ENCODE results near the gene CRADD.

Gene CRADD

GRCh38 chr12:93825501-93825888 is 148.3 kb downstream of the CRADD start:
- in situ Hi-C loops (cut with HindIII; ENCODE audit: low pct_ligation_motif_present, low sequenced_read_pairs), result no loop called here
- H3K27ac ChIP-seq, result no peak overlapping the region
- H3K36me3 ChIP-seq (replicated peaks), result no peaks in the 10 kb centered on the region
- no peaks in the 10 kb centered on the region for H3K27me3 ChIP-seq (replicated peaks)
- TF ChIP-seq, protein P1, sequence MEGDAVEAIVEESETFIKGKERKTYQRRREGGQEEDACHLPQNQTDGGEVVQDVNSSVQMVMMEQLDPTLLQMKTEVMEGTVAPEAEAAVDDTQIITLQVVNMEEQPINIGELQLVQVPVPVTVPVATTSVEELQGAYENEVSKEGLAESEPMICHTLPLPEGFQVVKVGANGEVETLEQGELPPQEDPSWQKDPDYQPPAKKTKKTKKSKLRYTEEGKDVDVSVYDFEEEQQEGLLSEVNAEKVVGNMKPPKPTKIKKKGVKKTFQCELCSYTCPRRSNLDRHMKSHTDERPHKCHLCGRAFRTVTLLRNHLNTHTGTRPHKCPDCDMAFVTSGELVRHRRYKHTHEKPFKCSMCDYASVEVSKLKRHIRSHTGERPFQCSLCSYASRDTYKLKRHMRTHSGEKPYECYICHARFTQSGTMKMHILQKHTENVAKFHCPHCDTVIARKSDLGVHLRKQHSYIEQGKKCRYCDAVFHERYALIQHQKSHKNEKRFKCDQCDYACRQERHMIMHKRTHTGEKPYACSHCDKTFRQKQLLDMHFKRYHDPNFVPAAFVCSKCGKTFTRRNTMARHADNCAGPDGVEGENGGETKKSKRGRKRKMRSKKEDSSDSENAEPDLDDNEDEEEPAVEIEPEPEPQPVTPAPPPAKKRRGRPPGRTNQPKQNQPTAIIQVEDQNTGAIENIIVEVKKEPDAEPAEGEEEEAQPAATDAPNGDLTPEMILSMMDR (IDR thresholded peaks at IDR 0.05; ENCODE audit: low read depth, low read length, missing control alignments), result no peak
- no peak for DNase-seq
- no peak overlapping the region for H3K4me3 ChIP-seq (ENCODE audit: low read depth, low read length)

DNA sequence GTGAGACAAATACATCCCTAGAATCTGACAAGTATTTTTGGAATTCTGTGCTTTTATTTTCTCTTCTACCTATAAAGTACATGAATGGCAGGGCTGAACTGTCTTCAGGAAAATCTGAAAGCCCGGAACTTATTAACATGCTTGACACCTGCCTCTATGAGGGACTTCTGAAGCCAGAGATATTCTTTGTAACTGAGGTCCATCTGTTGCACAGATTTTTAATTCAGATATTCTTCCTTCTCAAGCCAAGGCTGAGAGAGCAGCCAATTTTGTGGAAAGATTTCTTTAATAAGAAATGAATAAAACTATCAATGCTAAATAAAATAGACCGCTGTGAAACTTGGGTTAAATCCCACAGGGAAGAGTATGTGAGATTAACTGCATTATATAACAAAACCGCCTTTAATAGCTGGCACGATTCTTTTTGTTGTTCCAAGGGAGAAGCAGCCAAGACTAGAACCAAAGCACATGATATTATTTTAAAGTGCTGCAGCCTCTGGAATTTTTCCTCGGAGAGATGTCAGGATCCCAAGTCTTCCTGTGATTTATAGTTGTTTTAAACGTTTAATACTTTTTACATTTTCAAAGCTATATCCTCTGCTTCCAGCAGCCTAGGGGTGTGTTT is 148.9 kb downstream of the CRADD start:
- H3K4me3 ChIP-seq (ENCODE audit: low read depth, low read length), result no peak overlapping the region
- no peak overlapping the region for H3K27ac ChIP-seq
- TF ChIP-seq, protein P1 (IDR thresholded peaks at IDR 0.05; ENCODE audit: low read depth, low read length, missing control alignments), result no peak
- in situ Hi-C loops (cut with HindIII; ENCODE audit: low pct_ligation_motif_present, low sequenced_read_pairs), result no loop called here
- no peak for DNase-seq
- no peaks in the 10 kb centered on the region for H3K27me3 ChIP-seq (replicated peaks)
- H3K36me3 ChIP-seq (replicated peaks), result no peaks in the 10 kb centered on the region

GRCh38 chr12:93827179-93827578 is 150.0 kb downstream of the CRADD start:
- Histone ChIP-seq H3K27me3 (replicated peaks) (no peaks in the 10 kb centered on the region), H3K4me3 (ENCODE audit: low read depth, low read length) (no peak overlapping the region), H3K27ac (no peak overlapping the region), H3K36me3 (replicated peaks) (no peaks in the 10 kb centered on the region)
- DNase-seq, result no peak
- TF ChIP-seq, protein P1 (IDR thresholded peaks at IDR 0.05; ENCODE audit: low read depth, low read length, missing control alignments), result no peak
- in situ Hi-C loops (cut with HindIII; ENCODE audit: low pct_ligation_motif_present, low sequenced_read_pairs), result no loop called here

DNA sequence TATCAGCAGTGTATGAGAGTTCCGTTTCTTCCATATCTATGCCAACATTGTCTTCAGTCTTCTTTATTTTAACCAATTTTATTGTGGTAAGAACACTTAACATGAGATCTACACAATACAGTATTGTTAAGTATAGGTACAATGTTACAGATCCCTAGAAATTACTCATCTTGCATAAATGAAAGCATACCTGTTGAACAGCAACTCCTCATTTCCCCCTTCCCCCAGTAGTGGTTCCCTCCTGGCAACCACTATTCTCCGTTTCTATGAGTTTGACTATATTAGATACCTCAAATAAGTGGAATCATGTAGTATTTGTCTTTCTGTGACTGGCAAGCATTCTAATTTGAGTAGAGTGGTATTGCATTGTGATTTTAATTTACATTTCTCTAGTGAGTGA is 150.5 kb downstream of the CRADD start:
- in situ Hi-C loops (cut with HindIII; ENCODE audit: low pct_ligation_motif_present, low sequenced_read_pairs), result no loop called here
- Histone ChIP-seq H3K4me3 (ENCODE audit: low read depth, low read length) (no peak overlapping the region), H3K27me3 (replicated peaks) (no peaks in the 10 kb centered on the region), H3K36me3 (replicated peaks) (no peaks in the 10 kb centered on the region), H3K27ac (no peak overlapping the region)
- no peak for DNase-seq
- TF ChIP-seq, protein P1 (IDR thresholded peaks at IDR 0.05; ENCODE audit: low read depth, low read length, missing control alignments), result no peak

- H3K36me3 ChIP-seq (replicated peaks), result no peaks in the 10 kb centered on the region
- no peaks in the 10 kb centered on the region for H3K27me3 ChIP-seq (replicated peaks)
- no peak overlapping the region for H3K4me3 ChIP-seq (ENCODE audit: low read depth, low read length)
- TF ChIP-seq, protein P1 (IDR thresholded peaks at IDR 0.05; ENCODE audit: low read depth, low read length, missing control alignments), result no peak
- H3K27ac ChIP-seq, result no peak overlapping the region
- in situ Hi-C loops (cut with HindIII; ENCODE audit: low pct_ligation_motif_present, low sequenced_read_pairs), result no loop called here
- DNase-seq, result no peak
These were observed 151.8 kb downstream of the CRADD start for GRCh38 chr12:93829016-93829415.

- in situ Hi-C loops (cut with HindIII; ENCODE audit: low pct_ligation_motif_present, low sequenced_read_pairs), result no loop called here
- H3K27ac ChIP-seq, result no peak overlapping the region
- H3K4me3 ChIP-seq (ENCODE audit: low read depth, low read length), result no peak overlapping the region
These were observed 154.2 kb downstream of the CRADD start for GRCh38 chr12:93831374-93831773.

More at GRCh38 chr12:93831374-93831773, 154.2 kb downstream of the CRADD start:
- TF ChIP-seq, protein P1 (IDR thresholded peaks at IDR 0.05; ENCODE audit: low read depth, low read length, missing control alignments), result no peak
- Histone ChIP-seq H3K36me3 (replicated peaks) (no peaks in the 10 kb centered on the region), H3K27me3 (replicated peaks) (no peaks in the 10 kb centered on the region)
- DNase-seq, result no peak

Data from brain microvascular endothelial cell (primary cell).